Bronchial epithelial cell (primary cell): ENCODE data around the gene PCDHA1. TPM values are rescaled to one million over a fixed set of nuclear protein-coding genes. Genes with fewer than 3 reads are reported as not detected.
"Not testable (repeated sequence)": the region's sequence is repeated elsewhere in the genome, so short reads cannot be mapped to it uniquely, and the experiment has no call there.

Experiments used
- DNase-seq: peaks from one replicate; pipeline ENCODE4 v3.0.0-alpha.2; 2010; ENCODE audit warnings: low read depth
- FAIRE-seq: peaks from 2 replicates; lab custom pipeline; 2011; peaks lifted over from hg19 to GRCh38; lab: Jason Lieb, UNC
- H3K27me3 ChIP-seq: 2 replicates; pipeline ENCODE4 v1.5.1; 2011; ENCODE audit warnings: low read length; ENCODE audit not compliant: control insufficient read depth, insufficient read depth
- H3K36me3 ChIP-seq: 2 replicates; pipeline ENCODE4 v1.5.1; 2011; ENCODE audit warnings: low read length; ENCODE audit not compliant: control insufficient read depth, insufficient read depth
- H3K4me3 ChIP-seq: 2 replicates; pipeline ENCODE4 v1.5.1; 2011; ENCODE audit warnings: mild to moderate bottlenecking, low read depth, low read length, control low read depth
- CTCF ChIP-seq: IDR thresholded peaks from 2 replicates; pipeline ENCODE4 v1.5.1; 2011; ENCODE audit warnings: mild to moderate bottlenecking, moderate library complexity, low read length, control low read depth, inconsistent platforms; ENCODE audit not compliant: insufficient read depth, severe bottlenecking
- total RNA-seq: library from RNA; depleted of rRNA; stranded (reverse); fragments of >200 nt; gene quantifications from 2 replicates; pipeline ENCODE4 v1.2.1, GENCODE V29; 2014

Gene PCDHA1
- total RNA-seq, 1 donor from 2014 or later: under 0.01 TPM

GRCh38 chr5:140869555-140869886 lies 83.6 kb downstream of the PCDHA1 start:
- TF ChIP-seq CTCF: no peak
- no peak for FAIRE-seq

GRCh38 chr5:140870221-140871201 lies 84.6 kb downstream of the PCDHA1 start:
- DNase-seq (no peak), FAIRE-seq (no peak)
- Histone ChIP-seq H3K36me3 (no peaks in the 10 kb centered on the region), H3K4me3 (no peak overlapping the region), H3K27me3 (no peaks in the 10 kb centered on the region)
- no peak for TF ChIP-seq CTCF

More at GRCh38 chr5:140869555-140869886, 83.6 kb downstream of the PCDHA1 start:
- Histone ChIP-seq H3K4me3 (no peak overlapping the region), H3K27me3 (no peaks in the 10 kb centered on the region), H3K36me3 (no peaks in the 10 kb centered on the region)
- peak; percentile 18 for DNase-seq

GRCh38 chr5:140875085-140876065 lies 89.4 kb downstream of the PCDHA1 start, which contains the start of gene PCDHA12:
Gene PCDHA12, plus strand, starts transcription at chr5:140875308. Its CDS starts 165 bp downstream, at chr5:140875473.
- DNase-seq (peak; percentile 26), FAIRE-seq (no peak)
- no peaks in the 10 kb centered on the region for H3K36me3 ChIP-seq
- TF ChIP-seq CTCF: peak; percentile 20
- no peak within 1 kb of the TSS for H3K4me3 ChIP-seq
- H3K27me3 ChIP-seq: no peaks in the 10 kb centered on the region

GRCh38 chr5:140876541-140877261 lies 90.8 kb downstream of the PCDHA1 start:
- DNase-seq, H3K27me3 ChIP-seq, FAIRE-seq, H3K4me3 ChIP-seq, H3K36me3 ChIP-seq: not testable (repeated sequence)

- no peak for FAIRE-seq
- Histone ChIP-seq H3K36me3 (no peaks in the 10 kb centered on the region), H3K27me3 (no peaks in the 10 kb centered on the region), H3K4me3 (no peak overlapping the region)
- DNase-seq: no peak
- TF ChIP-seq CTCF: no peak
Measured at GRCh38 chr5:140877262-140877581, 91.3 kb downstream of the PCDHA1 start.
